ENCODE results near the gene DHX30. TPM values are rescaled to one million over a fixed set of nuclear protein-coding genes. Genes with fewer than 3 reads are reported as not detected.

The DHX30 gene
- total RNA-seq, 1 experiment from 2014 or later = 75.4 TPM

- no peak for DNase-seq
- H3K27me3 Mint-ChIP-seq (ENCODE audit: unreplicated experiment) = no peaks in the 10 kb centered on the region
- no peak overlapping the region for H3K4me3 Mint-ChIP-seq (ENCODE audit: low read depth, unreplicated experiment)
- CTCF ChIA-PET = no interaction called here
- H3K36me3 Mint-ChIP-seq (ENCODE audit: insufficient read depth, unreplicated experiment) = peaks cover 38% of the 10 kb centered on the region
- no TSS peak for BruUV-seq (replicated peaks)
- intact Hi-C loops (cut with micrococcal nuclease; ENCODE audit: unreplicated experiment) = no loop called here
- TF ChIP-seq CTCF (IDR thresholded peaks at IDR 0.05; ENCODE audit: unreplicated experiment) = no peak
- no peaks in the 10 kb centered on the region for H3K4me1 Mint-ChIP-seq (ENCODE audit: low read depth, unreplicated experiment)
- no peak overlapping the region for H3K27ac Mint-ChIP-seq (ENCODE audit: unreplicated experiment)
- no peaks in the 10 kb centered on the region for H3K9me3 Mint-ChIP-seq (ENCODE audit: low read depth, unreplicated experiment)
Measured at GRCh38 chr3:47783673-47784072, 19.3 kb upstream of the DHX30 start.

GRCh38 chr3:47791193-47791855, 11.6 kb upstream of the DHX30 start:
- Mint-ChIP-seq H3K4me1 (ENCODE audit: low read depth, unreplicated experiment) (no peaks in the 10 kb centered on the region), H3K9me3 (ENCODE audit: low read depth, unreplicated experiment) (no peaks in the 10 kb centered on the region), H3K4me3 (ENCODE audit: low read depth, unreplicated experiment) (no peak overlapping the region), H3K27me3 (ENCODE audit: unreplicated experiment) (no peaks in the 10 kb centered on the region), H3K36me3 (ENCODE audit: insufficient read depth, unreplicated experiment) (peaks cover 9% of the 10 kb centered on the region), H3K27ac (ENCODE audit: unreplicated experiment) (no peak overlapping the region)
- intact Hi-C loops (cut with micrococcal nuclease; ENCODE audit: unreplicated experiment) = no loop called here
- BruUV-seq (replicated peaks) = no TSS peak
- no peak for DNase-seq
- CTCF ChIA-PET = interaction anchor here (0.7 kb wide), 1 partner anchor 14 kb away, joined by 4 read pairs; no protein-coding TSS in a partner anchor
- TF ChIP-seq CTCF (IDR thresholded peaks at IDR 0.05; ENCODE audit: unreplicated experiment) = no peak

- intact Hi-C loops (cut with micrococcal nuclease; ENCODE audit: unreplicated experiment) = no loop called here
- H3K27me3 Mint-ChIP-seq (ENCODE audit: unreplicated experiment) = no peaks in the 10 kb centered on the region
- no peak overlapping the region for H3K27ac Mint-ChIP-seq (ENCODE audit: unreplicated experiment)
- no peak overlapping the region for H3K4me3 Mint-ChIP-seq (ENCODE audit: low read depth, unreplicated experiment)
- no peaks in the 10 kb centered on the region for H3K4me1 Mint-ChIP-seq (ENCODE audit: low read depth, unreplicated experiment)
- DNase-seq = no peak
- H3K36me3 Mint-ChIP-seq (ENCODE audit: insufficient read depth, unreplicated experiment) = peaks cover 9% of the 10 kb centered on the region
- BruUV-seq (replicated peaks) = no TSS peak
- TF ChIP-seq CTCF (IDR thresholded peaks at IDR 0.05; ENCODE audit: unreplicated experiment) = no peak
- CTCF ChIA-PET = no interaction called here
- no peaks in the 10 kb centered on the region for H3K9me3 Mint-ChIP-seq (ENCODE audit: low read depth, unreplicated experiment)
Measured at GRCh38 chr3:47792699-47793098, 10.2 kb upstream of the DHX30 start.

GRCh38 chr3:47794544-47794943, 8.4 kb upstream of the DHX30 start:
- TF ChIP-seq CTCF (IDR thresholded peaks at IDR 0.05; ENCODE audit: unreplicated experiment) = no peak
- intact Hi-C loops (cut with micrococcal nuclease; ENCODE audit: unreplicated experiment) = no loop called here
- H3K9me3 Mint-ChIP-seq (ENCODE audit: low read depth, unreplicated experiment) = no peaks in the 10 kb centered on the region
- no peaks in the 10 kb centered on the region for H3K4me1 Mint-ChIP-seq (ENCODE audit: low read depth, unreplicated experiment)
- H3K36me3 Mint-ChIP-seq (ENCODE audit: insufficient read depth, unreplicated experiment) = no peaks in the 10 kb centered on the region
- no peaks in the 10 kb centered on the region for H3K27me3 Mint-ChIP-seq (ENCODE audit: unreplicated experiment)
- H3K27ac Mint-ChIP-seq (ENCODE audit: unreplicated experiment) = no peak overlapping the region
- DNase-seq = no peak
- CTCF ChIA-PET = interaction anchor here (0.7 kb wide), 2 partner anchors 137 to 266 kb away, joined by 4 read pairs; no protein-coding TSS in a partner anchor
- H3K4me3 Mint-ChIP-seq (ENCODE audit: low read depth, unreplicated experiment) = no peak overlapping the region
- no TSS peak for BruUV-seq (replicated peaks)

All from Calu3 (cell line).